GM12878 (cell line): ENCODE data around the gene BIRC3.

Experiments used
- EGR1 ChIP-seq, 2 experiments: IDR thresholded peaks; 1 replicate in 1 of 2; 2 replicates in 1 of 2; pipeline ENCODE4 v1.6.1; 2011 to 2012; ENCODE audit warnings: low read depth in 2 of 2, low read length in 2 of 2, borderline replicate concordance in 1 of 2, mild to moderate bottlenecking in 1 of 2, moderate library complexity in 1 of 2
- EP300 ChIP-seq, 2 experiments: fragments of 150-350 bp in 1 of 2; IDR thresholded peaks; 2 replicates each; pipeline ENCODE4 v1.6.1; 2011 to 2012; ENCODE audit warnings: low read depth in 2 of 2, low read length in 2 of 2, borderline replicate concordance in 1 of 2, improper control_type of control experiment in 1 of 2, inconsistent platforms in 1 of 2; ENCODE audit not compliant: control insufficient read depth in 1 of 2
- EZH2 ChIP-seq: IDR thresholded peaks from 2 replicates; pipeline ENCODE4 v1.6.1; 2012; ENCODE audit warnings: low read depth, mild to moderate bottlenecking, control low read depth, inconsistent platforms, low read length, borderline replicate concordance; ENCODE audit not compliant: control insufficient read depth
- POLR2A ChIP-seq: IDR thresholded peaks from 2 replicates; pipeline ENCODE4 v1.6.1; 2011; ENCODE audit warnings: low read depth, mild to moderate bottlenecking, low read length
- POLR2AphosphoS5 ChIP-seq: IDR thresholded peaks from 2 replicates; pipeline ENCODE4 v1.6.1; 2011; ENCODE audit warnings: mild to moderate bottlenecking, low read length, inconsistent platforms
- SP1 ChIP-seq: IDR thresholded peaks from one replicate; pipeline ENCODE4 v1.6.1; 2011; ENCODE audit warnings: low read depth, low read length
- TF ChIP-seq, protein P1 (sequence below), 3 experiments: IDR thresholded peaks in 2 of 3; conservative IDR thresholded peaks in 1 of 3; 2 replicates each; pipeline ENCODE4 v1.5.1; 2011; ENCODE audit warnings: low read depth in 3 of 3, low read length in 3 of 3, mild to moderate bottlenecking in 3 of 3, control low read depth in 2 of 3, moderate library complexity in 2 of 3, inconsistent platforms in 1 of 3, mixed read lengths in 1 of 3; ENCODE audit not compliant: control insufficient read depth in 2 of 3, insufficient read depth in 1 of 3; ENCODE audit errors: extremely low read depth in 1 of 3
- TF ChIP-seq, protein P2 (sequence below): IDR thresholded peaks from 2 replicates; pipeline ENCODE4 v1.6.1; 2011; ENCODE audit warnings: low read depth, mild to moderate bottlenecking, low read length, moderate library complexity, borderline replicate concordance; ENCODE audit errors: extremely low read depth

DNA sequence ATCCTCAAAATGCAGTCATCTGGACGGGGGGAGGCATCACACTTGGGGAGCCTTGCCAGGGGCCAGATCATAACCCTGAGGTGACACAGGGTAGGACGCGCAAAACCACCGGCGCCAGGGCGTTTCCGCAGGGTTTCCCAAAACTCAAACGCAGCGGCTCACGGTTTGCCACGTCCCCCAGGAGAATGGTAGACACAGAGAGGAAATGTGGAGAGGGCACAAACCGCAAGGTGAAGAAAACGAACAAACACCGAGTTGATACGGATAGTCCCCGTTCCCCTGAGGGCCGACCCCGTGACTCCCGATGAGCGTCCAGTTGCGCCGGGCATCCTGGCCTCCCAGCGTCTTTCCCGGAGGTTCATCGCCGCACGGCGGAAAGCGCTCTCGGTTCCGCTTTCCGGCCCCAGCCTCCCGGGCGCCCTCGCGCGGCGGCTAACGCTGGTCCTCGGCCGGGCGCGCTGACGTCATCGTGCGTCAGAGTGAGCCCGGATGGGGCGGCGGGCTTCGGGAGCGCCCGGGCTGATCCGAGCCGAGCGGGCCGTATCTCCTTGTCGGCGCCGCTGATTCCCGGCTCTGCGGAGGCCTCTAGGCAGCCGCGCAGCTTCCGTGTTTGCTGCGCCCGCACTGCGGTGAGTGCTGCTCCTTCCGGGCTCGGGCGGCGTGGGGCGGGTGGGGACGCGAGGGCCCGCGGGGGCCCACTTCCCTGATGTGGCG, 29.6 kb downstream of the BIRC3 start, which contains the start of gene BIRC2:
- TF ChIP-seq POLR2A (peak; percentile 92), EP300 (IDR thresholded peaks at IDR 0.05; ENCODE audit: borderline replicate concordance in 1 of 2, control insufficient read depth in 1 of 2, low read depth in 2 of 2, low read length in 2 of 2) (peak; percentile 65 to 78; a peak in 3 of 4 replicates), POLR2AphosphoS5 (peak; percentile 71; the same call in 1 of the 2 replicates), EGR1 (IDR thresholded peaks at IDR 0.05; ENCODE audit: borderline replicate concordance in 1 of 2, low read depth in 2 of 2, low read length in 2 of 2) (no peak), EZH2 (no peak), SP1 (no peak)
- TF ChIP-seq, protein P1, sequence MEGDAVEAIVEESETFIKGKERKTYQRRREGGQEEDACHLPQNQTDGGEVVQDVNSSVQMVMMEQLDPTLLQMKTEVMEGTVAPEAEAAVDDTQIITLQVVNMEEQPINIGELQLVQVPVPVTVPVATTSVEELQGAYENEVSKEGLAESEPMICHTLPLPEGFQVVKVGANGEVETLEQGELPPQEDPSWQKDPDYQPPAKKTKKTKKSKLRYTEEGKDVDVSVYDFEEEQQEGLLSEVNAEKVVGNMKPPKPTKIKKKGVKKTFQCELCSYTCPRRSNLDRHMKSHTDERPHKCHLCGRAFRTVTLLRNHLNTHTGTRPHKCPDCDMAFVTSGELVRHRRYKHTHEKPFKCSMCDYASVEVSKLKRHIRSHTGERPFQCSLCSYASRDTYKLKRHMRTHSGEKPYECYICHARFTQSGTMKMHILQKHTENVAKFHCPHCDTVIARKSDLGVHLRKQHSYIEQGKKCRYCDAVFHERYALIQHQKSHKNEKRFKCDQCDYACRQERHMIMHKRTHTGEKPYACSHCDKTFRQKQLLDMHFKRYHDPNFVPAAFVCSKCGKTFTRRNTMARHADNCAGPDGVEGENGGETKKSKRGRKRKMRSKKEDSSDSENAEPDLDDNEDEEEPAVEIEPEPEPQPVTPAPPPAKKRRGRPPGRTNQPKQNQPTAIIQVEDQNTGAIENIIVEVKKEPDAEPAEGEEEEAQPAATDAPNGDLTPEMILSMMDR (IDR thresholded peaks at IDR 0.05 in 2 of 3, conservative IDR thresholded peaks at IDR 0.05 in 1 of 3; ENCODE audit: control insufficient read depth in 2 of 3, extremely low read depth in 1 of 3, insufficient read depth in 1 of 3, low read depth in 3 of 3, low read length in 3 of 3) = peak; percentile 71 to 90 (median 80)
- TF ChIP-seq, protein P2, sequence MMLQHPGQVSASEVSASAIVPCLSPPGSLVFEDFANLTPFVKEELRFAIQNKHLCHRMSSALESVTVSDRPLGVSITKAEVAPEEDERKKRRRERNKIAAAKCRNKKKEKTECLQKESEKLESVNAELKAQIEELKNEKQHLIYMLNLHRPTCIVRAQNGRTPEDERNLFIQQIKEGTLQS = no peak
